ENCODE data around the gene DNM2.
"Not testable (repeated sequence)": the region's sequence is repeated elsewhere in the genome, so short reads cannot be mapped to it uniquely, and the experiment has no call there.

The DNM2 gene

GRCh38 chr19:10817291-10818038 lies 99.6 kb downstream of the DNM2 start:
- peak; percentile 99 for DNase-seq (ENCODE audit: low read depth)

GRCh38 chr19:10818301-10819123 lies 100.6 kb downstream of the DNM2 start:
- DNase-seq (ENCODE audit: low read depth): peak; percentile 65

GRCh38 chr19:10819124-10820060 lies 101.5 kb downstream of the DNM2 start:
- DNase-seq (ENCODE audit: low read depth): no peak

- DNase-seq (ENCODE audit: low read depth): no peak
These were observed 102.3 kb downstream of the DNM2 start for GRCh38 chr19:10820173-10820572.

- DNase-seq (ENCODE audit: low read depth): no peak
These were observed 105.8 kb downstream of the DNM2 start for GRCh38 chr19:10823690-10824089.

GRCh38 chr19:10826231-10826630 lies 108.4 kb downstream of the DNM2 start:
- no peak for DNase-seq (ENCODE audit: low read depth)

- DNase-seq (ENCODE audit: low read depth): no peak
These were observed 109.0 kb downstream of the DNM2 start for GRCh38 chr19:10826846-10827245.

GRCh38 chr19:10828981-10829821 lies 111.3 kb downstream of the DNM2 start:
- no peak for DNase-seq (ENCODE audit: low read depth)

- no peak for DNase-seq (ENCODE audit: low read depth)
These were observed 112.1 kb downstream of the DNM2 start for GRCh38 chr19:10829967-10830366.

GRCh38 chr19:10830370-10830769 lies 112.5 kb downstream of the DNM2 start:
- no peak for DNase-seq (ENCODE audit: low read depth)

- DNase-seq (ENCODE audit: low read depth): no peak
These were observed 113.3 kb downstream of the DNM2 start for GRCh38 chr19:10830931-10831779.

GRCh38 chr19:10831987-10832938 lies 114.4 kb downstream of the DNM2 start:
- no peak for DNase-seq (ENCODE audit: low read depth)

GRCh38 chr19:10832939-10833296 lies 115.0 kb downstream of the DNM2 start:
- DNase-seq (ENCODE audit: low read depth): no peak

GRCh38 chr19:10835089-10835753 lies 117.3 kb downstream of the DNM2 start:
- DNase-seq (ENCODE audit: low read depth): no peak

- DNase-seq (ENCODE audit: low read depth): peak; percentile 99
These were observed 118.0 kb downstream of the DNM2 start, which contains the start of gene TMED1 for GRCh38 chr19:10835754-10836478. TSS of gene TMED1 (minus strand) at chr19:10836212. CDS start at chr19:10836191, 21 bp downstream.

GRCh38 chr19:10836479-10837330 lies 118.8 kb downstream of the DNM2 start:
- peak; percentile 85 for DNase-seq (ENCODE audit: low read depth)

GRCh38 chr19:10837649-10838048 lies 119.8 kb downstream of the DNM2 start:
- not testable (repeated sequence) for DNase-seq (ENCODE audit: low read depth)
